NCI-H1436 treated with DMSO at 0.1 percent for 48 hours (cell line): ENCODE results near the gene KCNJ6.
"Not testable (repeated sequence)": the region's sequence is repeated elsewhere in the genome, so short reads cannot be mapped to it uniquely, and the experiment has no call there.

Experiments
- DNase-seq: peaks from one replicate; lab custom pipeline; 2025; lab: John Stamatoyannopoulos, UW

The KCNJ6 gene

GRCh38 chr21:37601915-37602314 lies 314.3 kb downstream of the KCNJ6 start:
- DNase-seq = no peak

GRCh38 chr21:37601027-37601426 lies 315.2 kb downstream of the KCNJ6 start:
- no peak for DNase-seq

GRCh38 chr21:37595944-37596343 lies 320.3 kb downstream of the KCNJ6 start:
- no peak for DNase-seq

GRCh38 chr21:37594472-37594951 lies 321.7 kb downstream of the KCNJ6 start:
- no peak for DNase-seq

- no peak for DNase-seq
These were observed 322.4 kb downstream of the KCNJ6 start for GRCh38 chr21:37593740-37594471.

GRCh38 chr21:37593015-37593414 lies 323.2 kb downstream of the KCNJ6 start:
- no peak for DNase-seq

- DNase-seq = no peak
These were observed 323.8 kb downstream of the KCNJ6 start for GRCh38 chr21:37592496-37592895.

- DNase-seq = not testable (repeated sequence)
These were observed 324.3 kb downstream of the KCNJ6 start for GRCh38 chr21:37591994-37592393.

GRCh38 chr21:37590836-37591235 lies 325.4 kb downstream of the KCNJ6 start:
- DNase-seq = not testable (repeated sequence)

GRCh38 chr21:37588644-37589043 lies 327.6 kb downstream of the KCNJ6 start:
- DNase-seq = not testable (repeated sequence)

- DNase-seq = no peak
These were observed 328.6 kb downstream of the KCNJ6 start for GRCh38 chr21:37587635-37588177.

- no peak for DNase-seq
These were observed 329.1 kb downstream of the KCNJ6 start for GRCh38 chr21:37587203-37587602.

- no peak for DNase-seq
These were observed 333.7 kb downstream of the KCNJ6 start for GRCh38 chr21:37582590-37582989.

GRCh38 chr21:37580666-37581065 lies 335.6 kb downstream of the KCNJ6 start:
- no peak for DNase-seq

GRCh38 chr21:37579356-37579755 lies 336.9 kb downstream of the KCNJ6 start:
- no peak for DNase-seq

GRCh38 chr21:37578471-37579126 lies 337.7 kb downstream of the KCNJ6 start:
- DNase-seq = no peak

GRCh38 chr21:37576929-37577328 lies 339.3 kb downstream of the KCNJ6 start:
- not testable (repeated sequence) for DNase-seq

GRCh38 chr21:37575580-37575979 lies 340.7 kb downstream of the KCNJ6 start:
- DNase-seq = no peak

- no peak for DNase-seq
These were observed 341.5 kb downstream of the KCNJ6 start for GRCh38 chr21:37574751-37575150.

- no peak for DNase-seq
These were observed 341.9 kb downstream of the KCNJ6 start for GRCh38 chr21:37574316-37574715.

GRCh38 chr21:37571442-37571841 lies 344.8 kb downstream of the KCNJ6 start:
- no peak for DNase-seq

GRCh38 chr21:37568916-37569315 lies 347.3 kb downstream of the KCNJ6 start:
- DNase-seq = no peak

- DNase-seq = no peak
These were observed 347.8 kb downstream of the KCNJ6 start for GRCh38 chr21:37568415-37568814.
